Measurements from ENCODE around the gene CGREF1. TPM values are rescaled to one million over a fixed set of nuclear protein-coding genes. Genes with fewer than 3 reads are reported as not detected.

CGREF1 gene
- polyA plus RNA-seq, 1 of the 3 experiments (the other 2 are of a cell fraction), result 18.3 TPM

DNA sequence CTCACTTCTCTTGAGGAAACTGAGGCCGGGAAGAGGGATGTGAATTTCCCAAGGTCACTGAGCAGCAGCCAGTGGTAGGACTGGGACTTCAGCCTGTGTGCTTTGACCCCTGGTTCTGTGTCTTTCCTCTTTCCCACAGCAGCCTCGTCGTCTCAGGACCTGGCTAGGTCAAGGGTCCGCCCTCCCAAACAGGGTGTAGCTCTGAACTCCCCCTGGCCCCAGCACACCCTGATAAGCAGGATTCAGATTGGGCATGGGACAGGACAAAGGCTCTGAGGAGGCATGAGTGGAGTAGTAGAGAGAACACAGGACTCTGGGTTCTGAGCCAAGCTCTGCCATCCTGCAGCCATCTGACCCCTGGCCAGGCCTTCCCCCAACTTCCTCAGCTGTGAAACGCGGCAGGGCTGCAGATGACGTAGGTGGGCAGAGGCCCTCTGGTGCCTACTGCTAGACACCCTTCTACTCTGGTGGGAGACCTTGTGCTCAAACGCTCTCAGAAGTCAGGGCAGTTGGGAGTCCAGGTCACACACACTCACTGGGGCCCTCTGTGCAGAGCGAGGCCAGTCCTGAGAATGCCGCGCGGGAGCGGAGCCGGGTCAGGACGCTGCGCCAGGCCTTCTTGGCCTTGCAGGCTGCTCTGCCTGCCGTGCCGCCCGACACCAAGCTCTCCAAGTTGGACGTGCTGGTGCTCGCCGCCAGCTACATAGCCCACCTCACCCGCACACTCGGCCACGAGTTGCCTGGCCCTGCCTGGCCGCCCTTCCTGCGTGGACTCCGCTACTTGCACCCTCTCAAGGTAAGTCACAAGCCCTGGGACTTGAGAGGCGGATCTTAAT is 30.9 kb upstream of the CGREF1 start:
- Histone ChIP-seq H3K9me3 (no peaks in the 10 kb centered on the region), H4K20me1 (ENCODE audit: insufficient read depth) (no peaks in the 10 kb centered on the region), H3K36me3 (replicated peaks in 1 of 2; ENCODE audit: control insufficient read depth in 1 of 2, insufficient read depth in 2 of 2, low read length in 1 of 2) (no peaks in the 10 kb centered on the region), H3K4me1 (ENCODE audit: control insufficient read depth in 1 of 2, insufficient read depth in 2 of 2, low read depth in 1 of 2, low read length in 1 of 2) (no peaks in the 10 kb centered on the region), H2AFZ (ENCODE audit: low read depth) (no peak overlapping the region), H3F3A (replicated peaks; ENCODE audit: insufficient read depth) (no peaks in the 10 kb centered on the region), H3K4me3 (ENCODE audit: low read depth in 2 of 2, low read length in 1 of 2) (no peak overlapping the region), H3K9me2 (no peaks in the 10 kb centered on the region), H3K27me3 (ENCODE audit: insufficient read depth) (peaks cover 4% of the 10 kb centered on the region), H3K79me2 (ENCODE audit: insufficient read depth) (no peaks in the 10 kb centered on the region), H3K27ac (ENCODE audit: low read depth in 2 of 2, low read length in 1 of 2) (no peak overlapping the region), H3K9ac (no peak overlapping the region), H3K4me2 (no peak overlapping the region)
- DNase-seq, result no peak
- WGBS (ENCODE audit: low lambda C conversion rate), result 81% methylated on average over 26 of the region's 29 CpGs
- TF ChIP-seq CHD2 (IDR thresholded peaks at IDR 0.05; ENCODE audit: low read length, partially characterized antibody) (no peak), GATA2 (CRISPR knock-in tag; IDR thresholded peaks at IDR 0.05) (no peak), EP300 (IDR thresholded peaks at IDR 0.05; ENCODE audit: borderline replicate concordance in 1 of 2, low read depth in 1 of 2, low read length in 1 of 2) (no peak), ELF1 (IDR thresholded peaks at IDR 0.05) (no peak)
- POLR2A ChIA-PET, result no interaction called here
- CTCF ChIA-PET, result interaction anchor here (1.0 to 7.4 kb wide), 9 partner anchors 9 to 130 kb away, joined by 3 to 56 read pairs (median 4); no protein-coding TSS in a partner anchor

DNA sequence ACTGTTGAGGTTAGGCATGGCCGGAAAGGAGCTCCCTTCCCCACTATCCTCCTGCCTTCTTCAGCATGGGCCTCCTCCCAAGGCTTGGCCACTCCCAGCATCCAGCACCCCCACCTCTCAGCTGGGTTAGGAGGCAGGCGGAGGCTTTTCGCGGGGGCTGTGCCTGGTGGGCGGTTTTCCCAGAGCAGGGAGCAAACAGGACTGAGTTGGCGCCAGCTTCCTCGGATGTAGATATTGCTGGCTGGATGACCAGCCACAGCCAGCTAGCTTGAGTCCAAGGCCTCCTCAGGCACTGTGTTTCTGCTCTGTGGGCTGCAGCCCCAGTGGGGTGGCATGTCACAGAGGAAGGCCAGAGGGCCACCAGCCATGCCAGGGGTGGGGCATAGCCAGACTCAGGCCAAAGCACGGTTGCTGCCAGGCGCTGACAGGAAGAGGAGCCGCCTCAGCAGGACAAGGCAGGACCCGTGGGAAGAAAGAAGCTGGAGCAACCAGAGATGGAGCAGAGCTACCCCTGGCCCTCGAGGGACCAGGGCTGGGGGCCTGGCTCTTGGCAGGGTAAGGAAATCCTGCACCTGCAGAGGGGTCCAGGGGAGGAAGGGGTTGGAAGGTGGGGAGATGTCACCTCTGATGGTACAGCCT is 30.0 kb upstream of the CGREF1 start, which contains the start of gene TCF23:
TSS of gene TCF23 (plus strand) at position 204 of the 639 bp plus-strand sequence. CDS start at position 334, 130 bp downstream.
- no peaks in the 10 kb centered on the region for H3K9me3 ChIP-seq
- H3K9me2 ChIP-seq, result no peaks in the 10 kb centered on the region
- H3F3A ChIP-seq (replicated peaks; ENCODE audit: insufficient read depth), result no peaks in the 10 kb centered on the region
- ChIA-PET CTCF (interaction anchor here (0.8 to 7.4 kb wide), 5 partner anchors 10 to 38 kb away, joined by 3 to 56 read pairs (median 4); no protein-coding TSS in a partner anchor), POLR2A (no interaction called here)
- no peak within 1 kb of the TSS for H2AFZ ChIP-seq (ENCODE audit: low read depth)
- TF ChIP-seq GABPA (IDR thresholded peaks at IDR 0.05; ENCODE audit: low read depth) (no peak), JUND (IDR thresholded peaks at IDR 0.05) (no peak), SIN3A (IDR thresholded peaks at IDR 0.05; ENCODE audit: borderline replicate concordance, low read depth, low read length) (no peak), CHD2 (IDR thresholded peaks at IDR 0.05; ENCODE audit: low read length, partially characterized antibody) (no peak), EZH2phosphoT487 (IDR thresholded peaks at IDR 0.05; ENCODE audit: borderline replicate concordance, low read depth) (no peak), MXI1 (IDR thresholded peaks at IDR 0.05; ENCODE audit: low read depth, low read length) (no peak), FOSL2 (IDR thresholded peaks at IDR 0.05; ENCODE audit: borderline replicate concordance, low read depth) (no peak), FOXM1 (IDR thresholded peaks at IDR 0.05; ENCODE audit: low read depth) (no peak), TCF12 (IDR thresholded peaks at IDR 0.05) (no peak), YY1 (IDR thresholded peaks at IDR 0.05; ENCODE audit: low read depth) (no peak), SMC3 (IDR thresholded peaks at IDR 0.05; ENCODE audit: low read depth, low read length) (no peak), MEF2A (IDR thresholded peaks at IDR 0.05; ENCODE audit: borderline replicate concordance, low read depth) (no peak), GATA2 (CRISPR knock-in tag; IDR thresholded peaks at IDR 0.05) (no peak)
- TF ChIP-seq, protein P1, sequence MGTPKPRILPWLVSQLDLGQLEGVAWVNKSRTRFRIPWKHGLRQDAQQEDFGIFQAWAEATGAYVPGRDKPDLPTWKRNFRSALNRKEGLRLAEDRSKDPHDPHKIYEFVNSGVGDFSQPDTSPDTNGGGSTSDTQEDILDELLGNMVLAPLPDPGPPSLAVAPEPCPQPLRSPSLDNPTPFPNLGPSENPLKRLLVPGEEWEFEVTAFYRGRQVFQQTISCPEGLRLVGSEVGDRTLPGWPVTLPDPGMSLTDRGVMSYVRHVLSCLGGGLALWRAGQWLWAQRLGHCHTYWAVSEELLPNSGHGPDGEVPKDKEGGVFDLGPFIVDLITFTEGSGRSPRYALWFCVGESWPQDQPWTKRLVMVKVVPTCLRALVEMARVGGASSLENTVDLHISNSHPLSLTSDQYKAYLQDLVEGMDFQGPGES (IDR thresholded peaks at IDR 0.05; ENCODE audit: low read depth, low read length), result no peak
- TF ChIP-seq, protein P2, sequence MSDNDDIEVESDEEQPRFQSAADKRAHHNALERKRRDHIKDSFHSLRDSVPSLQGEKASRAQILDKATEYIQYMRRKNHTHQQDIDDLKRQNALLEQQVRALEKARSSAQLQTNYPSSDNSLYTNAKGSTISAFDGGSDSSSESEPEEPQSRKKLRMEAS (IDR thresholded peaks at IDR 0.05; ENCODE audit: low read depth), result no peak
- TF ChIP-seq, protein P3, sequence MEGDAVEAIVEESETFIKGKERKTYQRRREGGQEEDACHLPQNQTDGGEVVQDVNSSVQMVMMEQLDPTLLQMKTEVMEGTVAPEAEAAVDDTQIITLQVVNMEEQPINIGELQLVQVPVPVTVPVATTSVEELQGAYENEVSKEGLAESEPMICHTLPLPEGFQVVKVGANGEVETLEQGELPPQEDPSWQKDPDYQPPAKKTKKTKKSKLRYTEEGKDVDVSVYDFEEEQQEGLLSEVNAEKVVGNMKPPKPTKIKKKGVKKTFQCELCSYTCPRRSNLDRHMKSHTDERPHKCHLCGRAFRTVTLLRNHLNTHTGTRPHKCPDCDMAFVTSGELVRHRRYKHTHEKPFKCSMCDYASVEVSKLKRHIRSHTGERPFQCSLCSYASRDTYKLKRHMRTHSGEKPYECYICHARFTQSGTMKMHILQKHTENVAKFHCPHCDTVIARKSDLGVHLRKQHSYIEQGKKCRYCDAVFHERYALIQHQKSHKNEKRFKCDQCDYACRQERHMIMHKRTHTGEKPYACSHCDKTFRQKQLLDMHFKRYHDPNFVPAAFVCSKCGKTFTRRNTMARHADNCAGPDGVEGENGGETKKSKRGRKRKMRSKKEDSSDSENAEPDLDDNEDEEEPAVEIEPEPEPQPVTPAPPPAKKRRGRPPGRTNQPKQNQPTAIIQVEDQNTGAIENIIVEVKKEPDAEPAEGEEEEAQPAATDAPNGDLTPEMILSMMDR (IDR thresholded peaks at IDR 0.05), result no peak
- H3K4me1 ChIP-seq (ENCODE audit: control insufficient read depth in 1 of 2, insufficient read depth in 2 of 2, low read depth in 1 of 2, low read length in 1 of 2), result no peaks in the 10 kb centered on the region
- no peak within 1 kb of the TSS for H3K9ac ChIP-seq
- DNase-seq, result peak; percentile 31
- no peaks in the 10 kb centered on the region for H4K20me1 ChIP-seq (ENCODE audit: insufficient read depth)
- no peak within 1 kb of the TSS for H3K4me2 ChIP-seq
- WGBS (ENCODE audit: low lambda C conversion rate), result 70% methylated on average over 6 of the region's 12 CpGs
- H3K4me3 ChIP-seq (ENCODE audit: low read depth in 2 of 2, low read length in 1 of 2), result no peak within 1 kb of the TSS
- H3K27ac ChIP-seq (ENCODE audit: low read depth in 2 of 2, low read length in 1 of 2), result no peak within 1 kb of the TSS
- no peaks in the 10 kb centered on the region for H3K79me2 ChIP-seq (ENCODE audit: insufficient read depth)
- peaks cover 4% of the 10 kb centered on the region for H3K27me3 ChIP-seq (ENCODE audit: insufficient read depth)
- no peaks in the 10 kb centered on the region for H3K36me3 ChIP-seq (replicated peaks in 1 of 2; ENCODE audit: control insufficient read depth in 1 of 2, insufficient read depth in 2 of 2, low read length in 1 of 2)

Data from SK-N-SH (cell line).